Mesothelial cell of epicardium (in vitro differentiated cells): ENCODE data around the gene KRT34. TPM values are rescaled to one million over a fixed set of nuclear protein-coding genes. Genes with fewer than 3 reads are reported as not detected.

Experiments
- DNase-seq, 2 experiments: peaks; one replicate each; pipeline ENCODE4 v3.0.0; 2021; ENCODE audit warnings: low spot score in 2 of 2; ENCODE audit not compliant: unreplicated experiment in 2 of 2
- H3K27ac Mint-ChIP-seq: 2 replicates; pipeline ENCODE4 v1.8.0; 2021; ENCODE audit warnings: mixed read lengths
- H3K27me3 Mint-ChIP-seq: 2 replicates; pipeline ENCODE4 v1.8.0; 2021; ENCODE audit warnings: low read depth, mixed read lengths
- H3K36me3 Mint-ChIP-seq: 2 replicates; pipeline ENCODE4 v1.8.0; 2021; ENCODE audit warnings: mixed read lengths
- H3K4me1 Mint-ChIP-seq: 2 replicates; pipeline ENCODE4 v1.8.0; 2021; ENCODE audit warnings: mixed read lengths
- H3K4me3 Mint-ChIP-seq: 2 replicates; pipeline ENCODE4 v1.8.0; 2021; ENCODE audit warnings: mild to moderate bottlenecking, moderate library complexity, mixed read lengths
- H3K9me3 Mint-ChIP-seq: 2 replicates; pipeline ENCODE4 v1.8.0; 2021; ENCODE audit warnings: mixed read lengths
- total RNA-seq: library from RNA; stranded (reverse); gene quantifications from 3 replicates; pipeline ENCODE4 v1.2.1, GENCODE V29; 2021
- TF ChIP-seq, protein P1 (sequence below): fragments of 200-600 bp; sonication (generic); IDR thresholded peaks from one replicate; pipeline ENCODE4 v1.5.0; 2021; ENCODE audit warnings: antibody characterized with exemption; ENCODE audit not compliant: unreplicated experiment

Gene KRT34
- total RNA-seq, 1 donor from 2014 or later: not detected

DNA sequence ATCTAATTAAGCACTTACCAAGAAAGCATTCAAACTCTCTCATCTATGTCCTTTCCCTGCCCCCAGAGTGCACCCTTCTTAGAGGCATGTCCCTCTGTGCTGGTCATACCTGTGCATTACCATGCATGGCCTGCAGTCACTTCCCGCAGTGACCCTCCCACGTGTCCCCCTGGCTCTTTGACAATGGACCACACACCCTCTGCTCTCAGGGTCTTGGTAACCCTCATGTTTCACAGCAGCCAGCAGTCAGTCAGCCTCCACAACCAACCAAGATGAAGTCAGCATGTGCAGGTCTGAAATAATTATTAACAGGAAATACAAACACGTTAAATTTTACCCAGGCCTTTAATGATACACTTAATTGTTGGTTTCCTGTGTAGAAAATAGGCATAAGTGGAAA, 41.6 kb downstream of the KRT34 start:
- H3K9me3 Mint-ChIP-seq: peaks cover 17% of the 10 kb centered on the region
- H3K27me3 Mint-ChIP-seq: no peaks in the 10 kb centered on the region
- no peak for DNase-seq
- peaks cover 7% of the 10 kb centered on the region for H3K36me3 Mint-ChIP-seq
- H3K27ac Mint-ChIP-seq: no peak overlapping the region
- no peak overlapping the region for H3K4me3 Mint-ChIP-seq
- TF ChIP-seq, protein P1, sequence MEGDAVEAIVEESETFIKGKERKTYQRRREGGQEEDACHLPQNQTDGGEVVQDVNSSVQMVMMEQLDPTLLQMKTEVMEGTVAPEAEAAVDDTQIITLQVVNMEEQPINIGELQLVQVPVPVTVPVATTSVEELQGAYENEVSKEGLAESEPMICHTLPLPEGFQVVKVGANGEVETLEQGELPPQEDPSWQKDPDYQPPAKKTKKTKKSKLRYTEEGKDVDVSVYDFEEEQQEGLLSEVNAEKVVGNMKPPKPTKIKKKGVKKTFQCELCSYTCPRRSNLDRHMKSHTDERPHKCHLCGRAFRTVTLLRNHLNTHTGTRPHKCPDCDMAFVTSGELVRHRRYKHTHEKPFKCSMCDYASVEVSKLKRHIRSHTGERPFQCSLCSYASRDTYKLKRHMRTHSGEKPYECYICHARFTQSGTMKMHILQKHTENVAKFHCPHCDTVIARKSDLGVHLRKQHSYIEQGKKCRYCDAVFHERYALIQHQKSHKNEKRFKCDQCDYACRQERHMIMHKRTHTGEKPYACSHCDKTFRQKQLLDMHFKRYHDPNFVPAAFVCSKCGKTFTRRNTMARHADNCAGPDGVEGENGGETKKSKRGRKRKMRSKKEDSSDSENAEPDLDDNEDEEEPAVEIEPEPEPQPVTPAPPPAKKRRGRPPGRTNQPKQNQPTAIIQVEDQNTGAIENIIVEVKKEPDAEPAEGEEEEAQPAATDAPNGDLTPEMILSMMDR: no peak
- H3K4me1 Mint-ChIP-seq: peaks cover 17% of the 10 kb centered on the region

DNA sequence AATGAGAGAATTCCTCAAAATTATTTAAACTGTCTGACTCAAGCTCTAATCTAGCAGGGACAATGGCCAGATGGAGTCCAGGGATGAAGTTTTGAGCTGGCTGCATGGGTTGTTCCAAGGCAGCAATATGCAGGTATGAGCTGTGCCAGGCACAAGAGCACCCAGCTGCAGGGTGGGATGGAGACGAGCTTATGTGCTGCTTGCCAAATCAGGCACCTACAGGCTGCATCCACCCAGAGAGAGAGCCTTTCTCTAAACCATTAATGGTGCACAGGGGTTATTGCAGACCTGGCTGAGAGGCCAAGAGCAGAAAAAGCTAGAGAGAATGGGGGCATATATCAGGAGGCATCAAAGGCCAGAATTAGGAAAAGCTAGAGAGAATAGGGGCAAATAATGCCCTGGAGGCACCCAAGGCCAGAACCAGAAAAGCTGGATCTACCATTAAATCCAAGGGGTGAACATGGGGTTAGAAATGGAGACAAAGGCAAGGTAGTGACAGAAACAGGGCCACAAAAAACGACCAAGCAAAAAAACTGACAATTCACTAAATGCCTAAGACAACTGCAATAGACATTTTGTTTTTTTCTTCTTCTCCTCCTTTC, 42.4 kb downstream of the KRT34 start:
- DNase-seq: no peak
- peak overlapping the region; percentile 9 for H3K27ac Mint-ChIP-seq
- H3K9me3 Mint-ChIP-seq: peaks cover 17% of the 10 kb centered on the region
- TF ChIP-seq, protein P1: no peak
- H3K4me3 Mint-ChIP-seq: no peak overlapping the region
- H3K36me3 Mint-ChIP-seq: peaks cover 7% of the 10 kb centered on the region
- H3K4me1 Mint-ChIP-seq: peaks cover 17% of the 10 kb centered on the region
- H3K27me3 Mint-ChIP-seq: no peaks in the 10 kb centered on the region

DNA sequence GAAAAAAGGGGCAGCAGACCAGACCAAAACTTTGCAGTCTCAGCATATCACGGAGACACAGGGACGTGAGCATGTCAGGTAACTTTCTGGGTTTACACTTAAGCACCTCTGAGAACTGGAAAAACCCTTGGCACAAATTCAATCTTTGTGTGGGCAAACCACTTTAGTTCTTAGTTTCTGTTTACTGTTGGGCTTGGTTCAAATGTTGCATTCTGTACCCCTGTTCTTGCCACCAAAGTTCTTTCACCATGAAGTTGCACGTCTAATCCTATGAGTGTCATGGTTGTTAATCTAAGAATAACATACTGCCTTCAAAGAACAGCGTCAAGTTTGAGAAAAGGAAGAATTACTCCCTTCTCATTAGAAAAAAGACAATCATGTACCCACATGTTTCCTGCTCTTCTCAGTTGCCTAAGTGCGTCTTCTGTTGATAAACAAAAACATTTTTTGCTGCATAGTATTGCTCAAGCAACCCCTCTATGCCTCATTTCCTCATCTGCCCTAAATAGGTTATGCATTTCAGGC, 43.1 kb downstream of the KRT34 start:
- H3K4me1 Mint-ChIP-seq: peaks cover 19% of the 10 kb centered on the region
- no peak for DNase-seq
- peaks cover 17% of the 10 kb centered on the region for H3K9me3 Mint-ChIP-seq
- H3K27me3 Mint-ChIP-seq: no peaks in the 10 kb centered on the region
- peaks cover 7% of the 10 kb centered on the region for H3K36me3 Mint-ChIP-seq
- H3K27ac Mint-ChIP-seq: peak overlapping the region; percentile 53
- H3K4me3 Mint-ChIP-seq: no peak overlapping the region
- TF ChIP-seq, protein P1: no peak

DNA sequence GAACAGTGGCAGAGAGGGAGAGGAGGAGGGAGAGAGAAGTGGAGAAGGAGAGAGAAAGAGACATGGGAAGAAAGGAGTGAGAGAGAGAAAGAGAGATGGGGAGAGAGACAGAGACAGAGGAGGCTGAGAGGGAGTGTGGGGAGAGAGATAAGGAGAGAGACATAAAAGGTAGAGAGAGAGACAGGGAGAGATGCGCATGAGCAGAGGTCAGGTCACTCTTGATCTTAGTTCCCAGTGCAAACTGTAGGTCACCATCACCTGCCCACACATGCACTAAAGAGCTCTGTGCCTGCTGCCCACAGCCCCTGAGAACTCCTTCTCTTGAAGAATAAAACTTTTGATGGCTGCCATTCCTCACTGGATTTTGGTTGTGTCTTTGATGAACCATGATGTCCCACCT, 46.4 kb downstream of the KRT34 start:
- Mint-ChIP-seq H3K27ac (no peak overlapping the region), H3K36me3 (no peaks in the 10 kb centered on the region)
- DNase-seq: no peak

DNA sequence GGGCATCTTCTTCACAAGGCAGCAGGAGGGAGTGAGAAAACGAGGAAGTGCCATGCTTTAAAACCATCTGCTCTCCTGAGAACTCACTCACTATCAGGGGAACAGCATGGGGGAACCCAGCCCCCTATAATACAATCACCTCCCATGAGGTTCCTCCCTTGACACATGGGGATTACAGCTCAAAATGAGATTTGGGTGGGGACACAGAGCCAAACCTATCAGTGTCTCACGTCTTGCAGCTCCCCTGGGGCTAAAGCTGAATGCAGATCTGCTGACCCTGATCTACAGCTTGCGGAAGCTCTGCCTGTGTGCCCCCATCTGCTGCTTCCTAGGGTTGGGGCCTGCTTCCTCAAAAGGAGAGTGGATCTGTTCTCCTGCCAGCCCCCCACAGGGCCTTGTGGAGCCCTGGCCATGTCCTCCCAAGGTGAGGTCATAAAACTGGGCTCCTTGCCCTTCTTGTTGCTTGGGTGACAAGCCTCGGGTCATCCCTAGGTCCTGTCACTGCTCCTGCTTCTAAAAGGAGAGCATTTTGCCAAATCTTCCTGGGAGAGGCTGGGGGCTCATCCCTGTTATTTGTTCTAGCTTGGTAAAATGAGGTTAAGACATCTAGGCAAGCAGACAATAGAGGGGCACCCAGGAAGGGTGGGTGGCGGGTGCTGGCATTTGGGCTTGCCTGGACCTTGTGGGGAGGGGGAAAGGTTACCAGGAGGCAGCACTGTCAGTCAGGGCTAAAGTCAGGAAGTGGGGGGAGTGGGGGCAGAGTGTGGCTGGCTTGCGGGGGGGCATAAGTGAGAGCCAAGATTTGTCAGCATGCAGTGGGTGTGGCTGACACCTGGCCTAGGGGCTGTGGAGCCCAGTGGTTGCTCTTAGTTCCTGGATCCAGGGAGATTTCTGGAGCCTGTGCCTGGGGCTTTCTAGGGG, 47.5 kb downstream of the KRT34 start:
- H3K27me3 Mint-ChIP-seq: no peaks in the 10 kb centered on the region
- no peaks in the 10 kb centered on the region for H3K9me3 Mint-ChIP-seq
- TF ChIP-seq, protein P1: no peak
- no peak for DNase-seq
- no peaks in the 10 kb centered on the region for H3K36me3 Mint-ChIP-seq
- no peak overlapping the region for H3K4me3 Mint-ChIP-seq
- H3K4me1 Mint-ChIP-seq: peaks cover 14% of the 10 kb centered on the region
- no peak overlapping the region for H3K27ac Mint-ChIP-seq

More for the DNA sequence above, 46.4 kb downstream of the KRT34 start:
- Mint-ChIP-seq H3K9me3 (no peaks in the 10 kb centered on the region), H3K4me1 (peaks cover 22% of the 10 kb centered on the region), H3K27me3 (no peaks in the 10 kb centered on the region), H3K4me3 (no peak overlapping the region)
- TF ChIP-seq, protein P1: no peak
